Activated CD8-positive, alpha-beta memory T cell treated with anti-CD3 and anti-CD28 coated beads for 48 hours (primary cell): ENCODE measurements around the gene ANXA11.
"Not testable (repeated sequence)": the region's sequence is repeated elsewhere in the genome, so short reads cannot be mapped to it uniquely, and the experiment has no call there.

Experiments
- DNase-seq, 3 experiments: peaks; one replicate each; pipeline ENCODE4 v3.0.0-alpha.2; 2020; ENCODE audit warnings: low read depth in 2 of 3, low spot score in 2 of 3

The ANXA11 gene

DNA sequence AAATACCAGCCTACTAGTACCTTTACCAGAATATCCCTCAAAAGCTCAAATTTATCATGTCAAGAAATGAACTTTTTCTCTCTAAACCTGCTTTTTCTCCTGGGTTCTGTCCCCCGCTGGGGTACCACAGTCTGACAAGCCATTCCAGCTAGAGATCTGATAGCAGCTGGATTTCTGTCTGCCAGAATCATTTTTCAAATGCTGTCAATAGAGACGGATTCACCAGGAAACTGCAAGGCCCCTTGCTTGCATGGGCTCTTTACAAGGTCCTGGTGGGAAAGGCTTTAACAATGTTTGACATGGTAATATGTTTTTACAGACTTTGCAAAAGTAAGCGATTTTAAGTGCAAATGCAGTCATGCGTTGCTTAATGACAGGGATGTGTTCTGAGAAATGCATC is 4.9 kb upstream of the ANXA11 start:
- no peak for DNase-seq

DNA sequence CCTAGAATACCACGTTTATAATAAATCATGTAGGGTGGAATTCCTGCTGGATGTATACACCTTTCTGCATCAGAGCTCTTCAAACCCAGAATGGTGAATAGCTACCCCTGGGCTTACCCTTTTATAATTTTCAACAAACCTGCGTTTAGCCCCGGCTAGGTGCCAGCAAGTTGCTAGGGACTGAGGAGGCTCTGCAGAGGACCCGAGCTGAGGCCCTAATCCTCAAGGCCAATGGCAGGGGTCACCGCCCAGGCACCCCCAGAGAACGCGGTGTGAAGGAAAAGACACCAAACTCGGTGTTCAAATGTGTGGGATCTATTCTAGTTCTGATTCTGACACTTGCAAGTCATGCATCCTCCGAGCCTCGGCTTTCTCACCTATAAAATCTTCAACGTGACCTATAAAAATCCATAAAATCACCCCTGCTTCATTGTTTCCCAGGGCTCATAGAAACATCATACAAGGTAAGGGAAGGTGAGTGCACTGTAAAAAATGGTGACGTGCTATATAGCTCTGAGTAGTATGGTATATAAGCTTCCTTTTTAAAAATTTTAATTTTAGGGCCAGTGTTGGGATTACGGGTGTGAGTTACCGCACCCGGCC is 2.5 kb upstream of the ANXA11 start:
- no peak for DNase-seq

DNA sequence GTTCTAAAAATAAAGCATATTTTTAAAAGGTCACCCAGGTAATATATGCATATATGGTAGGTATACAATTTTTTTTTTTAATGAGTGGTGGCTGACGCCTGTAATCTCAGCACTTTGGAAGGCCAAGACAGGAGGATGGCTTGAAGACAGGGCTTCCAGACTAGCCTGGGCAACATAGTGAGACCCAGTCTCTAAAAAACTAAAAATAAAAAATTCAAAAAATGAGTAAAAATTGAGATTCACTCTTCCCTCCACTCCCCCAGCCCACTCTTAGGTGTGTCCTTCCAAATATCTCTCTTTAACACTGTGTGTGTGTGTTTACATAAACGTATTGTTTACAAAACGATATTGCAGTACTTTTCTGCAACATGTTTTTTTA is 929 bp upstream of the ANXA11 start:
- DNase-seq: no peak

DNA sequence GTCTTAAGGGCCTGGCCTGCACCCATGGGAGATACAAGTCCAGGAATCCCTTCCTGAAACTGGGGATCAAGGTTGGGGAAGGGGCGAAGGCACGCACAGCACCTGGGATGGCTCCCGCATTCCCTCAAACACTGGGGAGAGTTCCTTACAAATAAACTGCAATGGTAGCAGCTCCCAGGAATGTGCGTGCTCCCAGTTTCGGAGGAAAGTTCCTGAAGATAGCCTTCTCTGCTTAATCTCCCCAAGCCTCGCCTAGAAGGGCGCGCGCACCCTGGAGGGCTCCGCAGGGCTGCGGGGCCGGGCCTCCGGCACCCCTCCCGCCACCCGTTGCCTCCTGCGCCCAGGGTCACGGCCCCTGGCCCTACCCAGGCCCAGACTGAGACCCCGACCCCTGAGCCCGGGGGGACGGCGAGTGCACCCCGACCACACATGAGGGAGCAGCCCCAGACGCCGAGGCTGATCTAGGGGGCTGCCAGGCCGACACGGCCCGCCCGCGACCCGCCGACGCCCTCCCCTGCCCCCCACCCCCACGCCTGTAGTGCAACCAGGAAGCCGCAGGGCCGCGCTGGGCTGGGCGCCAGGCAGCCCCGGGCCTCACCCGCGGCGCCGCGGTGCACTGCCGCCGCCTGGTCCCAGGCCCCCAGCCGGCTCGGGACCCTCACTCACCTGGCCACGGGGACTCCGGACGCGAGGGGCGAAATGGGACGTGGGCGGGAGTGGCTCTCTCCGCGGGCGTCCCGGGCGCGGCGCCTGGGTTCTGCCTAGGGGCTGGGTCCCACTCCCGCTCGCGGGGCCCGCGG is 460 bp downstream of the ANXA11 start:
- no peak for DNase-seq

DNA sequence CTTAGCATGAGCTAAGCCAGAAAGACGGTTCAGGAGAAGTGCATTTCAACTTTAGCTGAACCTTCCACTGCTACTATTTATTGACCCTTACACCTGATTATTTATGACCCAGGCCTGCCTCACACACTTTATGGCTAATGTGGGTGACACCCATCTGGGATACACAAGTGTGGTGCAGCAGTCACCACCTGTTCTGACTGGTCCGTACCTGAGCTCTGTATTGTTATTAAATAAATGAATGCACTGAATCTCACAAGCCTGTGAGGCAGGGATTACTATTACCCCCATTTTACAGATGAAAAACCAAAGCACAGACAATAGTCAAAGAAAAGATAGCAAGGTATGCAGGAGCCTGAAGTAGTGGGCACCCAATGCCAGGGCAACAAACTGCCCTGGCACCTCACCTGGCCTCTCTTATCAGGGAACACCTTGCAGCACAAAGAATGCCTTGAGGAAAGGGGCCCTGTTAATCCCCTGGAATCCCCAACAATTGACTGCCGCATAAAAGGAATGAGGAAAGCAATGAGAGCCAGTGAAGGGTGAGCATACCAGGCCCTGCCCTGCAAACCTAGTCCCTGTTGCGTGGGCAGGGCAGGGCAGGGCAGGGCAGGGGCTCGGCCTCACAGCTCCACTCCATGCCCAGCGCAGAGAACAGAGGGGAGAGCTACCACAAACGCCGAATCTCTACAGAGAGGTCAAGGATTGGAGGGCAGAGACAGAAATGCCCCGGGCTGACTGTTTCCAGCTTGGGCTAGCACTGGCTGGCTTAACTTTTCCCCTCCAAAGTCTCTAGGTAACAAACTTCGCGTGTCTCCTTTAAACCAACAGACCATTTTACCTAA is 1.3 kb downstream of the ANXA11 start:
- DNase-seq: no peak

DNA sequence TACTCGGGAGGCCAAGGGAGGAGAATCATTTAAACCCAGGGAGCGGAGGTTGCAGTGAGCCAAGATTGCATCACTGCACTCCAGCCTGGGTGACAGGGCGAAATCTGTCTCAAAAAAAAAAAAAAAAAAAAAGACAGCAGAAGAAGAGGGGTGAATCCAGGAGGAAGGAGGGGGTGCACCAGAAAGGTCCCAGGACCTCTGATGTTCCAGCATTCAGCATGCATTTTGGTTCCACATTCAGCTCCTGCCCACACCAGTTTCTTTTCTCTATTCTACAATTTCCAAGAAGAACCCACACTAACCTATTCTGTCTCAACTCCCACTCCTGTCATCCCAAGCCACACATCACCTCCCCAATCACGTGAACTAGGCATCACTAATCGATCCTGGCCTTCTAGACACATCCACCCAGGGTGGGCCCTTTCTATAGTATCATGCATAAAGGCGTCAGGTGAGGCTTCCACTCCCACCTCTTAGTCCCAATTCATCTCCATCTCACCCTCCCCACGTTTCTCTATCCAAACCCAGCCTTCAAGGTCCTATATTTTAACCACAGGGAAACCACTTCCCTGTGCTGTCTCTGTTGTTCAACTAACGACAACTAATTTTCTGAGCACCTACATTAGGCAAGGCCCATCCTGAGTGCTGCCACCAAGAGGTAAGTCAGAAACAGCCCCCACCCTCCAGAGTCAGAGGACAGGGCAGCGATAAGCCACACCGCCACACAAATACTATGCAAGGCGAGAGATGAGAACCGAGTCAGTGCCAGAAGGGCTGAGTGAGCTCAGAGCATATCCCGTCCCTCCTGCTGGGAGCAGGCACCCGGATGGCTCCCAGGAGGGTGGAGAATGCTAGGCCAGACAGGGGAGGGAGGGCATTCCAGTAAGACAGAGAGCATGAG is 2.2 kb downstream of the ANXA11 start:
- peak in 2 of 3 experiments; percentile 38 to 49 for DNase-seq

DNA sequence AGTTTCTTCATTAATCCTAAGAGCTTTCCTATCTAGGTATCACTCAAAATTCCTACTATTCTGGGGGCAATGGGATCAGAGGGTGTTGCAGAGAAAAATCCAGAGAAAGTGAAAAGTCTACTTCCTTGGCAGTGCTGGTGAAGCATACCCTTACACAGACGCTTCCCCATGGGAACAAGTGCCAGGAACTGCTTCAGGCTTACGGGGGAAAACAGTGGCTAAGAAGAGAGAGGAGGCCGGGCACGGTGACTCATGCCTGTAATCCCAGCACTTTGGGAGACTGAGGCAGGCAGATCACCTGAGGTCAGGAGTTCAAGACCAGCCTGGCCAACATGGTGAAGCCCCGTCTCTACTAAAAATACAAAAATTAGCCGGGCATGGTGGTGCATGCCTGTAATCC is 2.8 kb downstream of the ANXA11 start:
- not testable (repeated sequence) for DNase-seq

DNA sequence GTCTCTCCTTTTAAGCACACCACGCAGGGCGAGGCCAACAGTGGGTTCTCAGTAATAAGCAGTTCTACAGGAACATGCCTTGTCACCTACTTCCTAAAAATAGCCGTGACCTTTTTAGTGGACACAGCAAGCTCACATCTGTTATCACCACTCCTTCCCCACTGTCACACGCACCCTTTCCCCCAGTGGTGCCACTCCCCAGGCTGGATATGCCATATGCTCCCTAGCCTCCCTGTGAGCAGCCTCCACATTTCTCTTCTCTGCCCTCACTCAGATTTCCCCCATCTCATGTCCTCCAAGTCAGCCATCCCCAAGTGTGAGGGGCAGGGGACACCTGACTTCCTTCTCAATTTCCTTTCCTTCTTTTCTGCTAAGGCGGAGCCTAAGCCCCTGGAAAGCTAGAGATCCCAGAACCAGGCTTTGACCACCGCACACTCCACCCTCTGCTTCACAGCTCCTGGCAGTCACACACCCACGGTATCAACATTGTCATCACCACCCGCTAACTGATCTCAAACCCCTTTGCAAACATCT is 3.7 kb downstream of the ANXA11 start:
- DNase-seq: no peak

DNA sequence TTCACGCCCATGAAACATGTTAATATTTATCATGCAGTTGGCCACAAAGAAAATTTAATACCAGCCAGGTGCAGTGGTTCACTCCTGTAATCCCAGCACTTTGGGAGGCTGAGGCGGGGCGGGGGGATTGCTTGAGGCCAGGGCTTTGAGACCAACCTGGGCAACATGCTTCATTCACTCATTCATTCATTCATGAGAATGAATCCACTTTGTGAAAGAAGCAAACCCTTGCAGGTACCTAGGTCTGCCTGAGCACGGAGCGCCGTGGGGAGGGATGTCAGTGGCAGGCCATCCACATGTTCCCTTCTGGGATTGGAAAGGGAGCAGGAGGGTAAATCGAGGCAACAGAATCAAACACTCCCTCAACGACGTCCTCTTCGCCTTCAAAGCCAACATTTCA is 4.7 kb downstream of the ANXA11 start:
- no peak for DNase-seq

DNA sequence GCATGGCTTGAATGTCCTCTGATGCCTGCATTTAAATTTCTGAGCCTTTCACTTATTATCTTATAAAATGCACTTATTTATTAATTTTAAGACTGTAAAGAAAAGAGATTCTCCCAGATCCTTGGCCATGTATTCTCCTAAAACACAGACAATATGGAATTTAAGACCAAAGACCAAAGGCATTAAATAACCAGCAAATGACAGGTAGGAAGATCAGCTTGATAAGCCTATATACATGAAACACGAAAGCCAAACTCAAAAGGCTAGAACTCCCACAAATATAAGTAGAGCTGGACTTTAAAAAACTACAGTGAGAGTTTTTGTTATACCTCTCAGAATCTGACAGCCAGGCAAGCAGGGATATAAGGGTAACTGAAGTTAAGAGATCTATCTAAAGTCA is 5.1 kb downstream of the ANXA11 start:
- no peak for DNase-seq

DNA sequence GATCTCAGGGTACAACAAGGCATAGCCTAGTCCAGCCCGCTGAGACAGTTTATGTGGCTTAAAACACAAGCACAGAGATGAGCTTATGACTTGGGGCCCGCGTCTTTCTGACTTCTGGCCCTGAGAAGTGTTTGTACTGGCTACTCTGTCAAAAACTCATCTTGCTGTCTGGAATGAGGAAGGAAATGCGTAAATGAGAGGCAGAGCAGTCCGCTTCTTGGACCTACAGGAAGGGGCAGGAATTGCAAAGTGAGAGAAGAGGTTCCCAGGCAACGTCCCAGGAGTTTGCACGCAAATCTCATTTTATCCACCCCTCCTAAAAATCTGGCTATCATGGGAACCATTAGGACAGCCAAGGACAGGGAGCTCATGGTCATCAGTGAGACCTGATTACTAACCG is 5.5 kb downstream of the ANXA11 start:
- no peak for DNase-seq

DNA sequence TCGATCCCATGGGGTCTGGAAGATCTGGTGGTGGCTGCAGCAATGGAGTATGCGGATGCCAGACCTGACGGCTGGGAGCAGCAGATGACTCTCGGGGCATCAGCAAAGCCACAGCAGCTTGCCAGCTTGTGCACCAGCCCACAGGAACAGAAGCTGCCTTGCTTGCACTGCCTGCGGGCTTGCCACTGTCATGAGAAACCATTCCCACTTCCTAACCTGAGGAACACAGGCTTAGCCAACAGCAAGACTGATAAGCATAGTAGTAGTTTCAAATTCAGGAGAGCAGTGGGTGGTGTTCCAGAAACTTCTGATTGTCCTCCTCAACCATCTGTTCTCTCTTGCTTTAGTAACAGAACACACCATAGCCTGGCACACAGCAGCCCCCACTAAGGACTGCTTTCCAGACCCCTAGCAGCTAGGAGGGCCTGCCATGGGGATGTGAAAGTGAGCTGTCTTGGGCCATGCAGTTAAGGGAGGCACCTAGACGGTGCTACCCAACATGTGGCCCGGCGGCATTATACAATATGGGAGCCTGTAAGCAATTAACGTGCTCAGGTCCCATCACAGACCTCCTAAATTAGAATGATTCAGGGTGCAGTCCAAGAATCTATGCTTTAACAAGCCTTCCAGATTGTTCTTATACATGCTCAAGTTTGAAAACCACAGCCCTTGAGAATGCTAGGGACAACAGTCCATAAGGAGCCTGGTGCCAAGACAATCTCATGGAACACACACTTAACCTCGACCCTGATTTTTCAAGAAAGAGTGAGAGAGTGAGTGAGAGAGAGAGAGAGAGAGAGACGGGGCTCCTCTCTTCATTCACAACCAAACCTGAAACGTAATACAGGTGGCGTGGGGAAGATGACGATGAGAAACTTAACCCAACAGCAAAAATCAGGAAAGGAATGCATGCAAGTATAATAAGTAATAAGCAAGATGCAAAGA is 7.1 kb downstream of the ANXA11 start:
- DNase-seq: no peak

DNA sequence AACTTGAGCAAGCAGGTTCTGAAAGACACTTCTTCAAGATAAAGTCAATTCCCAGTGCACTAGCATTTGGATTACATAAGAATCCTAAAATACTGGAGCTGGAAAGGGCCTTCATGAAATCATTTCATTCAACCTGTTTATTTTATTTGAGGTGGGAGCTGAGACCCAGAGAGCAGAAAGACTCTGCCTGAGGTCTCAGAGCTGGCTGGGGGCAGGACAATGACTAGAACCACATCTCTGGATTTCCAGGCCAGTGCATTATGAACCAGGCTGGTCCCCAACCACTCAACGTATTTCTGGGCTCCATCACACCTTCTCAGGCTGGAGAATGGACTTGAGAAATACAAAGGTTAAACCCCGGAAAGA is 8.4 kb downstream of the ANXA11 start:
- DNase-seq: no peak

DNA sequence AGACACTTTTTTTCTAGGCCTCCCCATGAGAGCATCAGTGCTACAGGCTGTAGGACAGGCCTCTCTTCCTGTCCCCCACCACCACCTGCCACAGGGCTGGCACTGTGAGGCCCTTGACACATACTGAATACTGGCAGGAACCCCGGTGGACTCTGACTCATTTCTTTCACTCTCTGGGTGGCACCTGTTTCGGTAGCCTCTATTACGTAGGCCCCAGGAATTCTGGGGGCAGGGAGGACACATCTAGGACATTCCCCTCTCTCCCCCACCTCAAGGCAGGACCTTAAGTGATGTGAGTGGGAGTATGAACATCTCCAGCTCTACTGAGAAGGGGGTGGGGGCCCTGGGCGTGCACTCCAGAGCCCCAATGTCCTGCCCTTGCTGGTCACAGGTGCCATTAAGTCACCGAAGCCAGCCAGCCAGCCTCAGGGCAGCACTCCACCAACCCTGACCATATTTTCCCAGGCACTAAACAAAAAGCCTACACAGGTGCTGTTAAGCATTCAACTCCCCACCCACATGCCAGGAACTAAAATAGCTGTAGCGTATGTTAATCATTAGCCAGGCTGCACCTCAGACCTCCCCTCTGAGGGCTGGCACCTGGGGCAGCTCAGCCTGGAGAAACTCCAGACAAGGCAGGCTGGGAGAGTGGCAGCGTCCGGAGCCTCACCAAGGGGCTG is 8.9 kb downstream of the ANXA11 start:
- DNase-seq: peak in 1 of 3 experiments; percentile 51

DNA sequence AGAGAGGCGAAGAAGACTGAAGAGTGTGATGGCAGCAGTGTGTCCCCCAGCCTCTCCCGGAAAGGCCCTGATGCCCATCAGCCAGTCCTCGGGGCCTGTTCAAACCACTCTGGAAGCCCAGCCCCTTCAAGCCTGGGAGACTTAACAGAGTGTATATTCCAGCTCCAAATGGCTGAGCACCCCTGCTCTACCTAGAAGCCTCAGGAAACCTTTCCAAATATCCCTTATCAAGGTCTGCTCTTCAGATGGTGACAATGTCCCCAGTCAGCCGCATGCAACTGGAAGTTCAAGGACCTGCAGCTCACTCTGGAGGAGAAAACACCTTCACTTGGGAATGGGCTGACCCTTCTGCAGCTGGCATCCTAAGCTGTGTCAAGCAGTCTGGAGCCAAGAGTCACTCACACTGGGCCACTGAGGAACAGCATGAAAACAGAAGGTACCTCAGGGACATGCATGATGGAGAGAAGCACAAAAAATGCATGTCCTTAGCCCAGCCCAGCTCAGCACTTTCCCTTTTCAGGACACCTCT is 10.2 kb downstream of the ANXA11 start:
- DNase-seq: no peak

DNA sequence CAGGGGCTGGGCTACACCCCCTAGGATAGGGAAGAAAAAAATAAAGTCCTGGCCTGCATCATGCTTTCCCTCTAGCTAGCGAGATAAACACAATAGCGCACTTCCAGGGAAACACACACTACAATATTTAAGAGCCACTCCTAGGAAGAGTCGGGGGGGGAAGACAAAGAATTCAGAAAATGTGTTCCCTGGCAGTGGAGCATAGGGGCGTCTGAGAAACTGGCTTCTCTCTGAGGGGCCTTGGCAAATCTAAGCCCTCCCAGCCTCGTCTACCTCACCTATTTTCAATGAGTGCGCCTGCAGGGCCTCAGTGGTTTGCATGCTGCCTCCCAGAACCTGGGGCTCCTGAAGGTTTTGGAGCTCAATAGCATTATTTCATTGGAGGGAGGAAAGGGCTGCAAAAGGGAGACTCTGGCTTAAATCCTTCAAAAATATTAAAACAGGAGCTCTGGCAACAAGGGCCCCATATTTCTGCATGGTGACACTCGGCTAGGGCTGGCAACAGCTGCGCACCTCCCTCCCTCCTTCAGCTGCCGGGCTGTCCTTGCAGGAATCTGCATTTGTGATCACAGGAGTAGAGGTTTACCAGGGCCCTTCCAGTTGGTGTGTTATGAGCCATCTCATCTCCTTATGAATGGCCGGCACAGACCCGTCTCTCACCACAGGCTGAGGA is 10.8 kb downstream of the ANXA11 start:
- DNase-seq: no peak

DNA sequence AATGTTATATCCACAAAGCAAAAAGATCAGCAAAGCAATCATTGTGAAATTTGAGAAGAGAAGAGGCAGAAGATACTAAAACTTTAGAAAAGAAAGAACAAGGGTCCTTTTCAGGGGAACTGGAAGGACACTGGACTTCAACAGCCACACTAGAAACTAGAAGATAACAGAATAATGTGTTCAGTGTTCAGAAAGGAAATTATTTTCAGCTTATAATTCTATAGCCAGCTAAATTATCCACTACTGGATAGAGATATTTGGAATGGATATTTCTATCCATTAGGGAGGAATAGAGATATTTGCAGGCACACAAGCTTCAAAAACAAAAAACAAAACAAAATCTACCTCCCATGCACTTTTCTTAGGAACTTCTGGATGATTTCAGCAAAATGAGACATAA is 12.8 kb downstream of the ANXA11 start:
- DNase-seq: no peak

DNA sequence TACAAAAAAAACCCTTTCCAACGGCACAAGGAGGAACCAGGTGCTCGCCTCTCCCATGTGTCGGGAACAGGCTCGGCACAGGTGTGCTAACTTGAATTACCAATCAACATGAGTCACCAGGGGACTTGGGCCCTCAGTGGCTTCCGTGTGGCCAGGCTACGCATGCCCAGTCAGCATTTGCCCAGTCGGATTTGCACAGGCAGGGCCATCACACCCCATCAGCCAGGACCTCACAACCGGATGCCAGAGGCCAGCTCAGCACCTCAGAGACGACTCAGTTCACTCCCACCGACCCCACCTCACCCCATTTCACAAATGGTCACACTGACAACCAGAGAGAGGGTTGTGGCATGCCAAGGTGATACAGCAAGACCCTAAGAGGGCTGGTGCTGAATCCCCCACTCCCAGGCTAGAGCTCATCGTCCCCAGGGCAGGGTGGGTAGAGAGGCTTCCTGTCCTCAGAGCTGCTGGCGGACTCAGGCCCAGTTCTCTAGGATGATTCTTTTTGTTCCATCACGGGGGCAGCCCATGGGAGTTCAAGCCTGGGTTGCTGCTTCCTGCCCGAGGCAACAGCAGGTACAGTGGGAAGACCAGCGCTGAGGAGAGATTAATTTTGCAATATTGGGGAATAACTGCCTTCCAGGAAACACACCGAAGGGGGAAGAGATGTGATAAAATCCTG is 13.6 kb downstream of the ANXA11 start:
- DNase-seq: no peak
